NOMO-1 (cell line): ENCODE data around the gene GRAMD4.

Experiments
- DNase-seq, 2 experiments: peaks; one replicate each; lab custom pipeline; 2025; ENCODE audit not compliant: unreplicated experiment in 2 of 2; lab: John Stamatoyannopoulos, UW

GRAMD4 gene

DNA sequence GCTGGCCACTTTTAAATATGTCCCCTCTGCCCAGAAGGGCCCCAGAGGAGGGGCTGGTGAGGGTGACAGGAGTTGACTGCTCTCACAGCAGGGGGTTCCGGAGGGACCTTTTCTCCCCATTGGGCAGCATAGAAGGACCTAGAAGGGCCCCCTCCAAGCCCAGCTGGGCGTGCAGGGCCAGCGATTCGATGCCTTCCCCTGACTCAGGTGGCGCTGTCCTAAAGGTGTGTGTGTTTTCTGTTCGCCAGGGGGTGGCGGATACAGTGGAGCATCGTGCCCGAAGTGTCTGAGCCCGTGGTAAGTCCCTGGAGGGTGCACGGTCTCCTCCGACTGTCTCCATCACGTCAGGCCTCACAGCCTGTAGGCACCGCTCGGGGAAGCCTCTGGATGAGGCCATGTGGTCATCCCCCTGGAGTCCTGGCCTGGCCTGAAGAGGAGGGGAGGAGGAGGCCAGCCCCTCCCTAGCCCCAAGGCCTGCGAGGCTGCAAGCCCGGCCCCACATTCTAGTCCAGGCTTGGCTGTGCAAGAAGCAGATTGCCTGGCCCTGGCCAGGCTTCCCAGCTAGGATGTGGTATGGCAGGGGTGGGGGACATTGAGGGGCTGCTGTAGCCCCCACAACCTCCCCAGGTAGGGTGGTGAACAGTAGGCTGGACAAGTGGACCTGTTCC lies 46.5 kb downstream of the GRAMD4 start:
- no peak for DNase-seq

DNA sequence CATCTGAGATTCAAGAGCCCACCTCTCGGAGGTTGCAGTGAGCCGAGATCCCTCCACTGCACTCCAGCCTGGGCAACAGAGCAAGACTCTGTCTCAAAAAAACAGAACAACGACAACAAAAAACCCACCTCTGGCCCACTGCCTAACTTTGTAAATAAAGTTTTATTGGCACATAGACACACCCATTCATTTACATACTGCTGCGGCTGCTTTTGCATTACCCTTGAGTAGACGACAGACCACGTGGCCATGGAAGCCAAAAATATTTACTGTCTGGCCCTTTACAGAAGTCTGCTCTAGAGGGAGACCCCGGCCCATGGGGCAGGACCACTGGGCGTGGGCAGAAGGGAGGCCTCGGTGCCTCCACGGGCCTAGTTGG lies 47.0 kb downstream of the GRAMD4 start:
- no peak for DNase-seq

DNA sequence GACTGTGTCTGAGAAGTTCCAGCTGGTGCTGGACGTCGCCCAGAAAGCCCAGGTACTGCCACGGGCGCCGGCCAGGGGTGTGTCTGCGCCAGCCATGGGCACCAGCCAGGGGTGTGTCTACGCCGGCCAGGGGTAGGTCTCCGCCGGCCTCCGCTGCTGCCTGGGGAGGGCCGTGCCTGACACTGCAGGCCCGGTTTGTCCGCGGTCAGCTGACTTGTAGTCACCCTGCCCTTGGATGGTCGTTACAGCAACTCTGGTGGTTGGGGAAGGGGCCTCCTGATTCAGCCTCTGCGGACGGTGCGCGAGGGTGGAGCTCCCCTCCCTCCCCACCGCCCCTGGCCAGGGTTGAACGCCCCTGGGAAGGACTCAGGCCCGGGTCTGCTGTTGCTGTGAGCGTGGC lies 47.9 kb downstream of the GRAMD4 start:
- no peak for DNase-seq

DNA sequence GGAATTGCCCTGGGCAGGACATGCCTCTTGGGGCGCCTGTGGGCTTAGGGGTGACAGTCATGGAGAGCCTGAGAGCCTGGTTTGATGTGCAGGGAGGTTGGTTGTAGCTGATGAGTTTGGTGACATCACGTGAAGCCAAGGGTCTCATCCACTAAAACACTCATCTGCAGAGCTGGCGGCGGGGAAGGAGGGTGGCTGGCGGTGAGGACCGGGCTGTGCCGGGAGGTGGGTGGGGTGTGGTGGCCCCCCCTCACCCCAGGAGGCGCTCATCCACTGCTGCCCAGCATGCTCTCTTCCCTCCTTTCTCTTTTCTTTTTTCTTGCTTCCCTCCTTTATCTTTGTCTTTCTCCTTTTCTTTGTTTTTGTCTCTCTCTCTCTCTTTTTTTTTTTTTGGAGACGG lies 49.0 kb downstream of the GRAMD4 start:
- DNase-seq = no peak

DNA sequence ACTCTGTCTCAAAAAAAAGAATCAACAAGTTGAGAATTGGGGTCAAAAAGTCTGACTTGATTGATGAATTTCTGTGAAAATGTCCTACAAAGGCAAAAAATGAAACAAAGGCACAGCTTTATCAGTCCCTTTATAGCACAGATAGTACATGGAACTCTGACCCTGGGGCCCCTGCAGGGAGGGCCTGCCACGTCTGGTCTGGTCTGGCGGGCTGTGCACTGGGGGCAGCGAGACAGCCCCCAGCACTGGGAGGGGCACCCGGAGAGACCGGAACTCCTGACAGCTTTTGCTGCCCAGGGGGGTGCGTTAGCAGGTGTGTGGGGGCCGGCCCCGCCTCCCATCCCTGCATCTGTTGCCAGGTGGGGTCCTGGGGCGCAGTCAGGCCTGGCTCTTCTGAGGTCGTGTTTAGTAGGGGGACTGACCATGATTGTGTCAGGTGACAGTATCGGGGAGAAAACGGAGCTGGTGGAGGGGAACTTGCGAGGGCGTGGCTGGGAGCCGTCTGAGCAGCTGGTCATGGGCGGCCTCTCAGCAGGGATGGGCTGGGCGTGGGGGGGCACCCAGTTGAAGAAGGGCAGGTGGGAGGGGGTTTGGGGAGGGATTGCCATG lies 51.7 kb downstream of the GRAMD4 start:
- no peak for DNase-seq

DNA sequence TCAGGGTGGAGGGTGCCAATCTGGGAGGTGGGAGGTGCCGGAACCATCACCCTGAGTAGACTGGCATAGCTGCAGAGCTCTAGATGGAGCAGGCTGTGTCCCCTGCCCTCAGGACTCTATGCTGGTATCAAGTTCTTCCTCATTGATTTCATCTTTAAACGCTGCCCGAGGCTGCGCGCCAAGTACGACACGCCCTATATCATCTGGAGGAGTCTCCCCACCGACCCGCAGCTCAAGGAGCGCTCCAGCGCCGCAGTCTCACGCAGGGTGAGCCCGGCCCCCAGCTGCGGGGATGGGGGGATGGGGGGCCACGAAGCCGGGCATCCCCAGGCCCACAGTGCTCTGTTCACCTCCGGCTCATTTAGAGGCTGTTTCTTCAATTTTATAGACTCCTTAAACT lies 52.5 kb downstream of the GRAMD4 start:
- no peak for DNase-seq

DNA sequence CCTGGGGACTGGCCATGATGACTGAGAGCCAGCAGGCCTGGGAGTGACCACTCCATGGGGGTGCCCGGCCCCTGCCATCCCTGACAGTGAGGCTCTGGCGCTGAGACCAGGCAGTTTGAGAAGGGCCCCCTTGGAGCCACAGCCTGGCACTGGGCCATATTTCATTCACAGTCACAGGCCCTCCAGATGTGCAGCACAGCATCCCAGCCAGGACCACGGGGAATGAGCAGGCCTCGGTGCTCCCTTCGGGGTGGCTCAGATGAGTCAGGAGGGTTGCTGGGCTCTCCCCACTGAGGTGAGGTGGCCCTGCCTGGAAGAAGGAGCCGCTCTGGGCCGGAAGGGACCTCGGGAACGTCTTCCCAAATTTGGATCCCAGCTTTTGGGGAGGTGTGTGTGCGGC lies 53.0 kb downstream of the GRAMD4 start:
- DNase-seq = no peak

DNA sequence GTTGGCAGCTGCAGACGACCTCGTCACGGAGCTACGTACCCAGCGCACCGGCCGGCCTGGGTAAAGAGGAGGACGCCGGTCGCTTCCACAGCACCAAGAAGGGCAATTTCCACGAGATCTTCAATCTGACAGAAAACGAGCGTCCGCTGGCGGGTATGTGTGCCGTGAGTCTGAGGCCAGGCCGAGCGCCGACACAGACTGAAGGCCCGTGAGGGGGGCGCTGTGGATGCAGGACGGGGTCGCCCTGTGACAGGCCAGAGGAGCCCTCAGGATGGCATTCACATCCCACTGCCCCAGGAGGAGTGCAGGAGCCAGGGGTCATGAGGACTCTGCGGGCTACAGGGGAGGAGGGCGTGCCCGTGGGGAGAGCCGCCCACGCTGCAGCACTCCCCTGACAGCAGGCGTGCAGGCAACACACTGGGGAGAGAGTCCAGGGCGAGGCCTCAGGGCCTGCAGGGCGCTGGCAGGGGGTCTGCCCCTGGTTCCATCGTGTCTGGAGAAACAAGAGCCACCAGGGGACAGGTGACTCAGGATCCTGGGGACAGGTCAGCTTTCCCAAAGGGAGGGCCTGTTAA lies 53.6 kb downstream of the GRAMD4 start:
- no peak for DNase-seq

DNA sequence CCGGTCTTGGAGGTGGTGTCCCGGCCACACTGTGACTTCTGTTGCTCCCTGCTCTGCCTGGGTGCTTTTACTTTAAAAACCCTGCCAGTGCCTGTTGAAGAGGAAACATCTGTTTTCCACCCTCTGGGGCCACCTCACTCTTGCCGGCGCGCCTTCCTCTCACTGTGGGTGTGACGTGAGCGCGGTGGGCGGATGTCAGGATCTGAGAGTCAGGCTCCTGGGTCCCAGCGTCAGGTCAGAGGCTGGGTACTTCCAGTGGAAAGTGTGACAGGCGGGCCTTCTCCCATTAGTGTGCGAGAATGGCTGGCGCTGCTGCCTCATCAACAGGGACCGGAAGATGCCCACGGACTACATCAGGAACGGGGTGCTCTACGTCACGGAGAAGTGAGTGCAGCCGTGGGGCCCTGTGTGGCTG lies 54.2 kb downstream of the GRAMD4 start:
- no peak for DNase-seq

DNA sequence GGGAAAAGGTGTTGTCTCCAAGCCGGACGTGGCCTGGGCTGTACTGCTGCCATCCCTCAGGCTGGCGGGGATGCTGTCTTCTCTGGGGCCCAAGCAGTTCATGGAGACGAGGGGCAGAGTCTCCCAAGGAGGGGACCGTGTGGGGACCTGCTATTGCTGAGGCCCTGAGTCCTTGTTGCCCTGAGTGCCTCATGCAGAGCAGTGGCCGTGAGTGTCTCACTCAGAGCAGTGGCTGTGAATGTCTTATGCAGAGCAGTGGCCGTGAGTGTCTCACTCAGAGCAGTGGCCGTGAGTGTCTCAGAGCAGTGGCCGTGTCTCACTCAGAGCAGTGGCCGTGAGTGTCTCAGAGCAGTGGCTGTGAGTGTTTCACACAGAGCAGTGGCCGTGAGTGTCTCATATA lies 54.7 kb downstream of the GRAMD4 start:
- no peak for DNase-seq

DNA sequence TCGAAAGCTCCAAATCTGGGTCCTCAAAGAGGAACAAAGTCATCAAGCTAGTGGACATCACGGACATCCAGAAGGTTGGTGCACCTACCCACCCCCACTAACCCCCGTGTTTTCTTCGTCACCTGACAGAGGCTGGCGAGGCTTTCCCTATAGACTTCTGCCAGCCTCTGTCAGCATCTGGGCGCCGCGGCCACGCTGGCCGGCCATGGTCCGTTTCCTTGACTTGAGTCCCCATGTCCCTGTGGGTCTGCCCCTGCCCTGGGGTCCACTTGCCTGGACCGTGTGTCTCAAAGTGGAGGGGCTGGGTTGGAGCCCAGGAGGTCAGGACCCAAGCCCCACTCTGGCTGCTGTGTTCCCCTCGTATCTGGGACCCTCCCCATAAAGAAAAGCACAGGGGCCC lies 55.3 kb downstream of the GRAMD4 start:
- DNase-seq = no peak

DNA sequence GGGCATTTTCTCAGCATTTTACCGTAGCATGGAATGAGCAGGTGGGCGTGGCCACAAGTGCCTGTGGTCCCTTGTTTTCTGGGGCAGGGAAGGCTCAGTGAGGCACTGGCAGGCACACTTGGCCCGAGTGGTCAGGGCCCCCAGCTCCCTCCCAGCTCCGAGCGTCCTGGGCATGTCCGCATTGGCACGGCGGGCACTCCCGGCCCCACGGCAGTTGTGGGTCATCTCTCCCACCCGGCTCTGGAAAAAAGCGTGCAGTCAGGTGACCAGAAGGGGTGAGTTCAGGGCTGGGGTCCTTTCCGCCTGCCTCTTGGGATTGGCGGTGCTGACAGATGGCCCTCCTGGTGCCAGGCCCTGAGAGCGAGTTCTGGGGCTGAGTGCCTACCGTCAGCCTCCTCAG lies 55.8 kb downstream of the GRAMD4 start:
- no peak for DNase-seq

DNA sequence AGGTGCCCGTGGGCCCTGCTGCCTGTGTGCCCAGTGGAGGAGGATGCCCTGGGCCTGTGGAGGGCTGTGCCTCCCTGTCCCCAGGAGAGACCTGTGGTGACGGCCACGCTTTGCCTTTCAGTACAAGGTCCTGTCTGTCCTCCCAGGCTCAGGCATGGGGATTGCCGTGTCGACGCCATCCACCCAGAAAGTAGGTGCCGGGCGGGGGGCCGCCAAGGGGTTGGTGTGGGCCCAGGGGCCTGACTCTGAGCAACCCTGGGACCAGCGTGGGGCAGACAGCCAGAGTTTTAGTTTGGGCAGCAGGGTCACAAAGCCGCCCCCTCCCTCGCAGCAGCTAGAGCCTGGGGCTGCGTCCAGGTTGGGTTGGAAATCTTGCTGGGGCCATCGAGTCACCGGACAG lies 56.3 kb downstream of the GRAMD4 start:
- DNase-seq = no peak

DNA sequence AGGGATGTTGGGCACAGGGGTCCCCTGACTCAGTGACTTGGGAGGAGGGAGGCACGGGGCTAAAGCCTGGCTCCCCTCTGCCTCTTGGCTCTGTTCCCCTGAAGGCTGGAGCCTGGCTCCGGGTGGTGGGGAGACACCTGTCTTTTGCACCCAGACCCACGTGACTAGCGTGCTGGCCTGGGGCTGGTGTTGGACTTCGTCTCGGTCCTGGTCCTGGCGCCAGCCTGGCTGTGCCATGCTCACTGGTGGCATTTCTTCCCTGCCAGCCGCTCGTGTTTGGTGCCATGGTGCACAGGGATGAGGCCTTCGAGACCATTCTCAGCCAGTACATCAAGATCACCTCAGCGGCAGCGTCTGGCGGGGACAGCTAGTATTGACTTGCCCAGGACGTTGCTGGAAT lies 56.7 kb downstream of the GRAMD4 start:
- no peak for DNase-seq

DNA sequence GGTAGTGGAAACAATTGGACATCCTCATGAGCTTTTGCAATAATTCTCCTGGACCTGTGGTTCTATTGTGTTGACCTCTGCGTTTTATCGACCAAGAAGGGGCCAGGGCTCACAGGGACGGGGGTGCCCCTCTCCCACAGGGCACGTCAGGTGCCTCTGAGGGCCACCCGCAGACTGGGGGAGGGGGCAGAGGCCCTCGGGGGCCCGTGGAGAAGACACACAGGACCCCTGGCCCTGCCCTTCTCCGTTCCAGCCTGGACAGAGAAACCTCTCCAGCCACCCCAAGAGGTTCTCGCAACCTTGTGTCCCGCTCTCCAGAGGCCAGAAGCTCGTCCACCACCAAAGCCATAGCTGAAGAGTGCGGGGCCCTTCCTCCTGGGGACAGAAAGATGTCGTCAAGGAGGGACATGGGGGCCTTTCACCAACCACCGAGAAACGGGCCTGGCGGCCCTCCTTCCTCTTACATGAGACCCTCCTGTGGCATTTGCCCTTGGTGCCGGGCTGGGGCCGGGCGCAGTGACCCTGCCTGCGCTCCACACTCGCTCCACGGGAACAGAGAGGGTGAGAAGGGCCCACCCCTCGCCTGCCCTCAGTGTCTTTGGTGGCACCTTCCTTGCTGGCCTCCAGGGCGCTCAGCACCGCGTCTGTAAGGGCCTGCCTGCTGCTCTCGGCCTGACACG lies 57.3 kb downstream of the GRAMD4 start:
- DNase-seq = no peak

DNA sequence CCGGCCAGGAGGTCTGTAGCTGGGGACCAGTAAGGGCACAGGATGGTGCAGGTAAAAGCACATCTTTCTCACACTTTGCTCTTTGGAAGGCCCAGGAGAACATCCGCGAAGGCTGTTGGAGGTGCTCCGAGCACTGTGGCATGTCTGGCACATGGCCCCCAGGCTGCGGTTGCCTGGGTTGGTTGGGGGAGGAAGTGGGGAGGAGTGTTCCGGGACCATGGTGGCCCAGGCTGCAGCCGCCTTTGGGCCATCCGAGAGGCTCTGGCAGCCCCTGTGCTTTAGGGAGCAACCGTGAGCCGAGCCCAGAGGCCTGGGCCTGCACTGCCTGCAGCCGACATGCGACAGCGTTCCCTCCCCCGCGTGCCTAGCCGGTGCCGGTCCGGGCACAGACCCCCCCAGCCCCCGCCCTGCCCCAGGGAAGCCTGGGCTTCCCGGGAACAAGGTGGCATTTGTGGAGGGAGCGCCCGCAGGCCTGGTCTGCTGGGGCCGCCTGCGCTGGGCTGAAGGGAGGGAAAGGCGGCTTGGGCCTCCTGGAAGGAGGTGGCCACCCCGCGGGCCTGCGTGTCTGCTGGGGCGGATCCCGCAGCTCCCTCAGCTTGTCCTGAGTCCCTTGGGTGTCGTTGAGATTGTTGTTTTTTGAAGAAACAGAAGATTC lies 57.9 kb downstream of the GRAMD4 start:
- DNase-seq = no peak

DNA sequence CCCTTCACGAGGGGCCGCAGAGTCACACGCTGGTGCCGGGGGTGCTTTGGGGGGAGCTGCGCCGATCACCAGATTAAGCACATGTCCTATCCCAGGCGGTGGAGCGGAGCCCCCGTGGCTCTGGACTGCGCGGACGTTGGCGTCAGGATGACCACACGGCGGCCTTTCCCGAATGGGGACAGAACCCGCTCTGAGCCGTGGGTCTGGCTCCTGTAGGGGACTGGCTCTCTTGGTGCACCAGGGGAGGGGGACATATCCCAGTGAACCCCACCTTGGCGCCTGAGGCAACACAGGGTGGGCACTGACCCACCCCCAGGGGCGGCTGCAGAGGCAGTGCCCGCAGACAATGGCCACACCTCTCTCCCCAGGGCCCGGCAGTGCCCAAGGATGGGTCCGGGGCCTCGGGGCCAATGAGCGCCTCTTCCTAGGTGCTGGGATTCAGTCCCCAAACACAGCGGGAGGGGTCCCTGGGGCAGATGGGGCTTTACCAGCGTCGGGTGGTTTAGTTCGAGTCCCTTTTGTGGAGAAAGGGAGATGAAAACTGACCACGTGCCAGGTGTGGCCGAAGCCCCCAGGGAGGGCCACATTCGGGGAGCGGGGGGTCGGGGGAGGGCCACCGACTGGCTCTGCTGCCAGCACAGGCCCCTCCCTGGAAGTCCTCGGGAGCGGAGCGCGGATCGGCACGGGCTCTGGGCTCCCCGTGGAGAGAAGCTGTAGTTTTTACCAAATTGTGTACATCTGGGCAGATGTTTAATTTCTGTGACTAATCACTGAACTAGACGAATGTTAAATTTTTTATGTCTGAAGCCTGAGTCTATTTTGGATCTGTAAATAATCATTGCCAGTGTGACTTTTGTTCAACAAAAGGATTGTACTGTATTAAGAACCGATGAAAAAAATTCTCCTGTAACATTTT lies 58.9 kb downstream of the GRAMD4 start:
- DNase-seq = no peak

DNA sequence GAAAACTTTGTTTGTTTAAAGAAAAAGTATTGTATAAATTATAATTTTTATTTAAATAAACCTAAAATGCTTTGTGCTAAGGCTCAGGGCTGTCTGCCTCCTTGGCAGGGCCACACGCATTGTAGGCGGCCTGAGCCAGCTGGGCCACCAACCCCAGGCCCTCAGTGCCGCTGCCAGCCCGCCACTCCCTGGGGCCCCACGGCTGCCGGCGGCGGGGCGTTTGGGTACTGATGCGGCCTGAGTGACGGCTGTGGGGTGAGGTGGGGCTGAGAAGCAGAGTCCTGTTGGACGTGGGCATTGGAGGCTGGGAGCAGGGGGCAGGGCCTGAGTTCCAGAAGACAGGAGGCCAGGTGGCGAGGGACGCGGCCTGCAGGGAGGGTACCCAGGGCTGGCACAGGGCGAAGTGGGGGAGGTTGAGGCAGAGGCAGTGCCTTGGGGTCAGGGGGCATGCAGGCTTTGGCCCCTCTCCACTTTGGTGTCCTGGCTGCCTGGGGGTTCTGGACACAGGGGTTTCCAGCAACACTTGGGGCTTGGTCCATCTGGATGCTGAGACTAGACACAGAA lies 59.6 kb downstream of the GRAMD4 start:
- no peak for DNase-seq

DNA sequence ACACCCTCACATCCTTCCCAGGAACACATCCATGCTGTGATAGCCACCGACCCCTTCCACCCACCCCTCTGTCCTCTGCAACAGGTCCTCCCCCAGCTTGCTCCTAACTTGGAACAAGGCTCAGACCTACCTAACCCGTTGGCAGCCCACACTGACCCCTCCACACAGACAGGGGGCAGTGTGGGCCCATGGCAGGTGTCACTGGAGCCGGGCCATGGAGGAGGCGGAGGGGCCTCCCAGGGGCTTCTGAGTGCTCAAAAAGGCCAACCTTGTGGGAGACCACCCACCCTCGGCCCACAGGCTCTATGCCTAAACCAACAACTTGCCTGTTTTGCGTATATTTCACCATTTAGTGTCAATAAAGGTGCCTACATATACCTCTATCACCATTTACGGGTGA lies 60.8 kb downstream of the GRAMD4 start:
- DNase-seq = no peak

DNA sequence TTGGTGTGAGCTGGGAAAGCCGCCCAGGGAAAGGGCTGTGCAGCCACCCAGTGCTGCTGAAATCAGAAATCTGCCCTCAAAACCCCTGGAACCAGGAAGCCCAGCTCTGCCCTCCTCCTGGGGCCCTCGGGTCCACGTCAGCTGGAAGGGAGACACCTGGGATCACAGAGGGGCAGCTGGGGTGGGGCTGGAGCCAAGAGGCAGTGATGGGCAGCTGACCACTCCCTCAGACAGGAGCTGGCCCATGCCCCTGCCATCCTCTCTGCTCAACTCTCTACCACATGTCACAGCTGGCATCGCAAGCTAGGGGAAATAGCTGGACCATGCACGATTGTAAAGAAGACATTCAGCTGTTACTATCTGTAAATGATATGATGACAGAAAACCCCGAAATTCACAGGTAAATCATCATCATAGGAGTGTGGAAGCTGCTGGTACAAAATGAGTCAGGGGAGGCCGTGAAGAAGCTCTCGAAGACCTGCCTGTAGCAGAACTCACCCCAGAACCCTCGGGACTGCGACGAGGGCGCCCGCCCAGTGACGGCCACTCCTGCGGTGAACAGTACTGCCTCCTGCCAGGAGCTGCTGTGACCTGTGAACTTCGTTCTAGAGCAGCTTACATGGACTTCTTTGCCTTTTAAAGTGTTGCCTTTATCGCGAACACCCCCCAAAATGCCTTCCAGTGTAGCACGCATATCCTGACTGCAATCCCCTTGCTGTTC lies 62.0 kb downstream of the GRAMD4 start:
- no peak for DNase-seq
